Activated T-helper 1 cell treated with anti-CD3 and anti-CD28 coated beads, Interleukin-2, amount 50 U/mL, for 16 hours (primary cell): ENCODE measurements around the gene B3GNT4.
A peak's percentile ranks its signal among the peaks of the same experiment; 100 is the strongest.
"Not testable (repeated sequence)": the region's sequence is repeated elsewhere in the genome, so short reads cannot be mapped to it uniquely, and the experiment has no call there.

Experiments
- DNase-seq, 2 donors: peaks; one replicate each; pipeline ENCODE4 v3.0.0-alpha.2; 2020; ENCODE audit warnings: low read depth in 1 of 2, low spot score in 1 of 2

Gene B3GNT4

GRCh38 chr12:122187466-122187865 lies 16.0 kb upstream of the B3GNT4 start:
- DNase-seq: no peak

DNA sequence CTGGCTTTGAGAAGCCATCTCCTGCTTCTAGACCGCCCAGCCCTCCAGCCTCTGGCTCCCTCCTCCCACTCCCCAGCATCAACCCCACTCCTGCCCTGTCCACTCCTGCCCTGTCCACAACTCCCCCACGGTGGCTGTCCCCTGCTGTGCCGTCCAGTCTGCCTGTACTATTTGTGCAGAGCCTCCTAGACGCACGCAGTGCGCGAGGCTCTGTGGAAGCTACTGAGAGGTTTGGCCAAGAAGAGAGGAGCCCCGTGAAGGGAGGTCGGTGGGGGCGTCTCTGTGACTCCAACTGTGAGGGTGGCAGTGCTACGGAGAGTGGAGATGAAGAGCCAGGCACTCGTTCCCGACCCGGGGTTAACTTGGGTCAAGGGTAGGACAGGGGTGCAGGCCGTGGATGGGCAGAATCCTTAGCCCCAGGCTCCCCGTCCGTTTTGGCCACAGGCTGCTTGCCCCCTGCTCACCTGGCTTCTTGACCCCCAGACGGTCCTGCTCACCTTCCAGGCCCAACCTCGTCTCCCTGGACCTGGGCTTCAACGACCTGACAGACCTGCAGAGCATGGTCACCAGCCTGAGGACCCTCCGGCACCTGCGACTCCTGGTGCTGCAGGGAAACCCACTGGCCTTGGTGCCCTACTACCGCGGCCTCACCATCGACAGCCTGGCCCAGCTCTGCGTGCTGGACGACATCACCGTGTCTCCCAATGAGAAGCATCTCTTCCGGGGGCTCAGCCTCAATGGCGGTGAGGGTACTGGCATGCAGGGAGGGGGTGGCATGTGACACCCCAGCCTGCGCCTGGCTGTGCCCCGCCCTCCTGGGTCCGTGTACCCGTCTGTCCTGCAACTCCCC lies 13.7 kb upstream of the B3GNT4 start:
- DNase-seq: no peak

DNA sequence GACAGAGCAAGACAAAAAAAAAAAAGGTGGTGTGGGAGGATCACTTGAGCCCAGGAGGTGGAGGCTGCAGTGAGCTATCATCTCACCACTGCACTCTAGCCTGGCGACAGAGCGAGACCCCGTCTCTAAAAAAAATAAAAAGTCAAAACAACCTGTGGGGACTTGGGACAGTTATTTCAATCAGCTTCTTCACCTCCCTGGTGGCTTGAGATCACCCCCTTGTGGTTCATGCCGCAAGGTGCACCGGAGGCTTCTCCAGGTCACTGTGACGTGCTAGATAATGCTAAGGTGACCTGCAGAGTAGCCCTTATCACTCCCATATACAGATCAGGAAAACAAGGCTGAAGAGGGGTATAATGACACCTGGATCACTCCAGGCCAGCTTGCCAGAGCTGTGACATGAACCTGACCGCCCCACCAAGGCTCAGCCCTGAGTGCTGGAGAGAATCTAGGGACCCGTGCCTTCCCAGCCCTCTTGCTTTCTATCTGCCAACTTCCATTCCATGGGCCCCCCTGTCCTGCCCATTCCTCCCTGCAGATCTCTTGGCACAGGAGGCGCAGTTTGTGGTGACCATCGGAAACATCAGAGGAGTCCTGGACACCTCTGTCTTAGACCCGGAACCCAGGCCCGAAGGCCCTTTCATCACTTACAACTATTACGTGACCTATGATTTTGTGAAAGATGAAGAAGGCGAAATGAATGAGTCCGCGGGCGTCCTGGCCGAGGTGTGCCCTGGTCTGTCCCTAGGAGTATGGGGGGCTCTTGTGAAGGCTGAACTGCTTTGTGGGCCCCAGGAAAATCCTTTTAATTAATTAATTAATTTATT lies 12.5 kb upstream of the B3GNT4 start:
- peak; percentile 32 to 41 for DNase-seq

- no peak for DNase-seq
These were observed 11.1 kb upstream of the B3GNT4 start for GRCh38 chr12:122192441-122192840.

DNA sequence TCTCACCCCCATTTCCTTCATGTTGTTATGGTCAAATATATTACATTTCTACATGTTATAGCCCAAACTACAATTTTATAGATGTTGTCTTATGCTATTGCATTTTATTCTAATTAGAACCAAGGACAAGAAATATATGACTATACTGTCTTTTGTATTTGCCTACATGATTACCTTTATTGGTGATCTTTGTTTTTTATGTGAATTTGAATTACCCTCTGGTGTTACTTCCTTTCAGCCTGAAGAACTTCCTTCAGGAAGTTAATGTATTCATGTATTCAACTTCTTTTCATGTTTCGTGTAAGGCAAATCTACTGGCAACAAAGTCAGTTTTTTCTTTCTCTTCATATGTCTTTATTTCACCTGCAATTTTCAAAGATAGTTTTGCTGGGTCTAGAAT lies 8.7 kb upstream of the B3GNT4 start:
- no peak for DNase-seq

DNA sequence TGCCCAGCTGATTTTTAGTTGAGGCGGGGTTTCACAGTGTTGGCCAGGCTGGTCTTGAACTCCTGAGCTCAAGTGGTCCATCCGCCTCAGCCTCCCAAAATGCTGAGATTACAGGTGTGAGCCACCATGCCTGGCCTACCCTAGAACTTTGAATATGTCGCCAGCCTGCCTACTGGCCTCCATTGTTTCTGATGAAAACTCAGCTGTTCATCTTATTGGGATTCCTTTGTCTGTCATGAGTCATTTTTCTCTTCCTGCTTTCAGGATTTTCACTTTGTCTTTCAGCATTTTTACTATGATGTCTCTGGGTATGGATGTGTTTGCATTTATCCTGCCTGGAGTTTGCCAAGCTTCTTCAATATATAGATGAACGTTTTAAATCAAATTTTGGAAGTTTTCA lies 8.1 kb upstream of the B3GNT4 start:
- no peak for DNase-seq

DNA sequence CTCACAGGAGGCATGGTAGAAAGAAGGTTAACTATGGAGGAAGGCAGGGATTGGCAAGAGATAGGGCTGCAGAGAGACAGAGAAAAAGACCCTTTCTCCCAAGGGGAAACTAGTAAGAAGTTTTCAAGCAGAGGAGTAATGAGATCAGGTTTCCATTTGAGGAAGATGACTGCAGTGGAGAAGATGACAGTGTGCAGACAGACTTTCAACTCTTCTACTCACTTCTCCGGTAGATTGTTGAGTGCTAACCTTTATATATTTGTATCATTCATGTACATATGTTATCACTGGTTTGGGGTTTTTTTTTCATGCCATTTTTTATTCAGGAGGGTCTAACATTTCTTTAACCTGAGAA lies 5.9 kb upstream of the B3GNT4 start:
- DNase-seq: no peak

- DNase-seq: no peak
These were observed 3.8 kb upstream of the B3GNT4 start for GRCh38 chr12:122199484-122200355.

GRCh38 chr12:122200541-122201175 lies 2.9 kb upstream of the B3GNT4 start:
- no peak for DNase-seq

GRCh38 chr12:122201381-122201780 lies 2.1 kb upstream of the B3GNT4 start:
- DNase-seq: no peak

DNA sequence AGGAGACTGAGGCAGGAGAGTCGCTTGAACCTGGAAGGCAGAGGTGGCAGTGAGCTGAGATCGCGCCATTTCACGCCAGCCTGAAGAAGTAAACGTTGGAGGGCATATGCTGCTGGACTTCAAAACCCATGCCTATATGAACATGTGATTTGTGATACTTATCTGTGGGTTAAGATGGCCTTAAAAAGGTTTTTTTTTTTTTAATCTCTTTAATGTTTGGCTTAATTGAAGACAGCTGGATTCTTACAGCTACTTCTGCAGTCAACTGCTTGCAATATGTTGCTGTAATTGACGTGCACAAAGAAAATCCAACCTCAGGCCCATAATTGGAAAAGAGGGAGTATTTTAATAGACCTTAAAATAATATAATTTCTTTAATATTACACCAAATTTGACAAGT lies 1.5 kb upstream of the B3GNT4 start:
- DNase-seq: no peak

DNA sequence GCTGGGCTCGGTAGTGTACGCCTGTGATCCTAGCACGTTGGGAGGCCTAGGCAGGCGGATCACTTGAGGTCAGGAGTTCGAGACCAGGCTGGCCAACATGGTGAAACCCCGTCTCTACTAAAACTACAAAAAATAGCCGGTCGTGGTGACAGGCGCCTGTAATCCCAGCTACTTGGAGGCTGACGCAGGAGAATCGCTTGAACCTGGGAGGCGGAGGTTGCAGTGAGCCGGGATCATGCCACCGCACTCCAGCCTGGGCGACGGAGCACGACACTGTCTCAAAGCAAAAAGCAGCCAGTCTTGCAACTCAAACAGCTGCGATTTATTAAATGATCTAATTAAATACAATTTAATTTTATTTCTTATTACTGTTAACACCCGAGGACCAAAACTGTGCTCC lies 698 bp upstream of the B3GNT4 start:
- DNase-seq: not testable (repeated sequence)

DNA sequence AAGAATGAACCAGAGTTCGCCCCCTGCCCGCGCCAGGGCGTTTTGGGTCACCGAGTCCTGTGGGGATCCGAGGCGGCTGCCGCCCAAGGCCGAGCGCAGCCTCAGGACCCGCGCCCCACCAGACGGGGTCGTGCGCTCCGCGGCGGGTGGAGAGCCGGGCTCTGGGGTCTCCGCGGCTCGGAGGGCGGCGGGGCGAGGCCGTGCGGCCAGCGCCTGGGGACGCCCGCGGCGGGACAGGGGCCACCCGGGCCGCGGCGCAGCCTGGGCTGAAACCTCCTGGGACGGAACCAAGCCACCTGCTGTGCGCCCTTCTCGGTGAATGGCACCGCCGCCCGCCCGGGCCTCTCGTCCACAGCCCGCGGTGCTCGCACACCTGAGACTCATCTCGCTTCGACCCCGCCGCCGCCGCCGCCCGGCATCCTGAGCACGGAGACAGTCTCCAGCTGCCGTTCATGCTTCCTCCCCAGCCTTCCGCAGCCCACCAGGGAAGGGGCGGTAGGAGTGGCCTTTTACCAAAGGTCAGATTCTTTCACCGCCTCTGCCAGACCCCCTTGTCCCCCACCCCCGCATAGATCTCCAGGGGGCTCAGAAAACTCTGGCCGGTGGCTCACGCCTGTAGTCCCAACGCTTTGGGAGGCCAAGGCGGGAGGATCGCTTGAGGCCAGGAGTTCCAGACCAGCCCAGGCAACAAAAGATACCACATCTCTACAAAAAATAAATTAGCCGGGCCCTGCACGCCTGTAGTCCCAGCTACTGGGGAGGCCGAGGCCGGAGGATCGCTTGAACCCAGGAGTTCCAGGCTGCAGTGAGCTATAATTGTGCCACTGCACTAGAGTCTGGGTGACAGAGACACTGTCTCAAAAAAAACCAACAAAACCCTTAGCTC lies 901 bp downstream of the B3GNT4 start:
- DNase-seq: no peak

DNA sequence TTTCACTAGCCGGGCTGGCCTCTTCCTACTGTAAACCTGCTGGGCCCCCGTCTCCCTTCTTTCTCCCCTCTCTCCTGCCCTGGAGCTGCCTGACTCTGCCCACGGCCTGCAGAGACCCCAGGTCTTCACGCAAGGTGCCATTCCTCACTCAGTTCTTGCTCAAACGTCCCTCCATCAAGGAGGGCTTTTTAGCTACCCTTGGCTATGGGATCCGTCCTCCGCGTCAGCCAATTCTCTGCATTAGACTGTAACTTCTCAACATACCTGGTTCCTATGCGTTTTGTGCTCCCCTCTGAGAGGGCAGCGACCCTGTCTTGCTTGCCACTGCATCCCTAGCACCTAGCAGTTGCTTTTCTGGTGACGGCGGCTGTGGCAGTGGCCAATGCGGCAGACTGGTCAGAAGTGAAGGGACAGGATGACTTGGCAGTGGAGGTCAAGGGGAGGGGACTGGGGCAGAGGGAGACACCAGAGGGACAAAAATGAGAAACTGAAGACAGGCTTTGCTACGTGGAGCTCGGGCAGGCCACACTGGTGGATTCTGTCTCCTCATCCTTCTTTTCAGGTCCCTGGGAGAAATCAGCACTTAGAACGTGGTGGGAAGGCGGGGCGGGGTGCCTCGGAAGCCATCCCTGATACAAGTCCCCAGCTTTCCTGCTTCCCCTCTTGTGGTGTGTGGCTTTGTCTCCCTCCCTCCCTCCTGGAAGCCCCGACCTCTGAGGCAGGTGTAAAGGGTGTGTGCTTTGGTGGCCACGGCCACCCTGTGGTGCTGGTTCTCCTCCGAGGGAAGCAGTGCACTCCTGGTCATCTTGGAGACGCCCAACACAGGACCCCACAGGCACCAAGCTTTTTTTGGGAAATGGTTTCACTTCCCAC lies 1.8 kb downstream of the B3GNT4 start:
- DNase-seq: no peak

DNA sequence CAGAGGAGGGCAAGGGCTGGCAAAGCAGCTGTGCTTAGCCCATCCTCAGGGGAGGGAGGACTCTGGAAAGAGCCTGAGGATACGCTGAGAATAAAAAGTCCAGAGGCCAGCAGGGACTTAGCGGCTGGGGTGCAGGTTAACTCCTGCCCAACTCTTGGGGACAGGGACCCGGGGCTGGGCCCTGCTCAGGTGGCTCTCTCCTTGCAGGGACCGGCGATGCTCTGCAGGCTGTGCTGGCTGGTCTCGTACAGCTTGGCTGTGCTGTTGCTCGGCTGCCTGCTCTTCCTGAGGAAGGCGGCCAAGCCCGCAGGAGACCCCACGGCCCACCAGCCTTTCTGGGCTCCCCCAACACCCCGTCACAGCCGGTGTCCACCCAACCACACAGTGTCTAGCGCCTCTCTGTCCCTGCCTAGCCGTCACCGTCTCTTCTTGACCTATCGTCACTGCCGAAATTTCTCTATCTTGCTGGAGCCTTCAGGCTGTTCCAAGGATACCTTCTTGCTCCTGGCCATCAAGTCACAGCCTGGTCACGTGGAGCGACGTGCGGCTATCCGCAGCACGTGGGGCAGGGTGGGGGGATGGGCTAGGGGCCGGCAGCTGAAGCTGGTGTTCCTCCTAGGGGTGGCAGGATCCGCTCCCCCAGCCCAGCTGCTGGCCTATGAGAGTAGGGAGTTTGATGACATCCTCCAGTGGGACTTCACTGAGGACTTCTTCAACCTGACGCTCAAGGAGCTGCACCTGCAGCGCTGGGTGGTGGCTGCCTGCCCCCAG lies 2.8 kb downstream of the B3GNT4 start:
- DNase-seq: no peak

- DNase-seq: no peak
These were observed 3.5 kb downstream of the B3GNT4 start for GRCh38 chr12:122206976-122207375.

DNA sequence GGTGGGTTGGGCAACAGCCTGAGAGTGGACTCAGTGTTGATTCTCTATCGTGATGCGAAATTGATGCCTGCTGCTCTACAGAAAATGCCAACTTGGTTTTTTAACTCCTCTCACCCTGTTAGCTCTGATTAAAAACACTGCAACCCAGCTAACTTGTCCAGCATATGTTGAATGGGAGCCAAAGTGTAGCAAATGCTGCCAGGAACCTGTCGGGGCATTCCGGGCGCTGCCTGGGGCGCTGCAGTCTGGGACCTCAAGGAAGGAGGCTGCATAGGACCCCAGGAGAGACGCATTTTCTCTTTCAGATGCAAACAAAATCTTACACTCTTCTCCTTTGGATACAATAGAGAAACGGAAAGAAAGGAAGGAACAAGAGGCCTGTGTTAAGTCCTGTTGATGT lies 3.9 kb downstream of the B3GNT4 start:
- DNase-seq: no peak

DNA sequence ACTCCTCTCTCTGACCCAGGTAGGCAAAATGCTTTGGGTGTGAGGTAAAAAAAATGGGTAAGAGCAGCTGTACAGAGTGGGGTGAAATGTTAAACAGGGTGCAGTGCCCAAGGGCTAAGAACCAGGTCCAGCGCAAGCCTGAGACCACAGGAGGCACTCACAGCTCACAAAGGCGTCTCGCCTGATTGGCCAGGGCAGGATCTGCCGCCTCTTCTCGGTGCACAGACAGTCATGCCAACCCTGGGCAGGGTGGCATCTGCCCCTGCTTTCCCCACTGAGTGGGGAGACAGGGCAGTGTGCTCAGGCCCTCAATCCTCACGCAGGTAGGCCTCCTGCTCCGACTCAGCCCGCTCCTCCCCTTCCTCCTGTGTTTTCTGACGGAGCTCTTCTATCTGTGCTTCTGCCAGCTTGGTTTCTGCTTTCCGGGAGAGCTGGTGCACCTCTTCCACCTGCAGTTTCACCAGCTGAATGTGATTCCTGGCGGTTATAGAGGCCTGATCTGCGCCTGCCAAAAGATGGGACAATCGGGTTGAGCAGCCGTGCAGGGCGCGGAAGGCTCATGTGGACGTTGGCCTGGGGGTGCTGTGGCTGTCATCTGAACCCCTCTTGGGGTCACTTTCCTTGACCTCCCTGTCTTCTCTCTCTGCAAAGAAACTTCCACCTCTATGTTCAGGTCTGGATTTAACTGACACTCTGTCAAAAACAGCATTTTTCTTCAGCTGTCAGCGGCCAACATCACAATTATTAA lies 4.7 kb downstream of the B3GNT4 start:
- DNase-seq: no peak
